ENCODE measurements around the gene FMO1. TPM values are rescaled to one million over a fixed set of nuclear protein-coding genes. Genes with fewer than 3 reads are reported as not detected.

Gene FMO1
- total and polyA plus RNA-seq, 10 of the 15 experiments (the other 5 are each of a cell fraction or from before 2014, with no cell fraction given), result not detected

- Histone ChIP-seq H3K4me1 (ENCODE audit: control insufficient read depth, insufficient read depth, low read length) (0 out of 2 replicates have a peak, but pooled peaks cover 6% of the 10 kb centered on the region), H4K20me1 (ENCODE audit: control insufficient read depth, insufficient read depth) (no peaks in the 10 kb centered on the region), H3K36me3 (ENCODE audit: control insufficient read depth in 2 of 2, insufficient read depth in 2 of 2, low read length in 1 of 2) (no peaks in the 10 kb centered on the region), H3K9me3 (replicated peaks; ENCODE audit: control insufficient read depth, insufficient read depth, low read length) (no peaks in the 10 kb centered on the region), H3K79me2 (ENCODE audit: control insufficient read depth, insufficient read depth, low read length) (no peaks in the 10 kb centered on the region), H2AFZ (ENCODE audit: control insufficient read depth, low read depth, low read length) (no peak overlapping the region), H3K4me3 (no peak overlapping the region), H3K27ac (ENCODE audit: control insufficient read depth, insufficient read depth) (no peak overlapping the region), H3K4me2 (ENCODE audit: control insufficient read depth, insufficient read depth) (no peak overlapping the region), H3K9ac (ENCODE audit: control insufficient read depth, insufficient read depth, low read length) (no peak overlapping the region), H3K27me3 (replicated peaks in 1 of 2; ENCODE audit: control insufficient read depth in 2 of 2, insufficient read depth in 2 of 2, low read length in 1 of 2) (no peaks in the 10 kb centered on the region)
- no peak for DNase-seq (ENCODE audit: low read depth, low spot score)
- ChIA-PET SMC1A (ENCODE audit: uncharacterized antibody, unreplicated experiment) (interaction anchor here (4.0 kb wide), 1 partner anchor 64 kb away, joined by 60 read pairs; the partner anchor contains the start of gene FMO1), RAD21 (ENCODE audit: unreplicated experiment) (no interaction called here), POLR2A (no interaction called here), CTCF (no interaction called here)
- no peak for TF ChIP-seq SREBF2 (IDR thresholded peaks at IDR 0.05; ENCODE audit: low read length)
- no peak for TF ChIP-seq CTCF (IDR thresholded peaks at IDR 0.05 in 2 of 3, conservative IDR thresholded peaks at IDR 0.05 in 1 of 3; ENCODE audit: control insufficient read depth in 2 of 3, extremely low read depth in 1 of 3, insufficient read depth in 1 of 3, low read depth in 3 of 3, low read length in 3 of 3)
- no peak for TF ChIP-seq CBX5 (IDR thresholded peaks at IDR 0.05; ENCODE audit: low read depth)
- TF ChIP-seq POLR2AphosphoS5 (IDR thresholded peaks at IDR 0.05; ENCODE audit: low read length), result no peak
- TF ChIP-seq RBBP5 (conservative IDR thresholded peaks at IDR 0.05), result no peak
- no peak for TF ChIP-seq TARDBP (IDR thresholded peaks at IDR 0.05; ENCODE audit: borderline replicate concordance)
- TF ChIP-seq EP300 (IDR thresholded peaks at IDR 0.05; ENCODE audit: borderline replicate concordance in 1 of 2, control insufficient read depth in 1 of 2, low read depth in 2 of 2, low read length in 2 of 2), result no peak
- no peak for TF ChIP-seq PML (IDR thresholded peaks at IDR 0.05; ENCODE audit: low read length)
- TF ChIP-seq HDAC2 (IDR thresholded peaks at IDR 0.05), result no peak
- TF ChIP-seq IRF4 (IDR thresholded peaks at IDR 0.05; ENCODE audit: low read depth, low read length), result no peak
- no peak for TF ChIP-seq CHD2 (IDR thresholded peaks at IDR 0.05; ENCODE audit: borderline replicate concordance, low read depth, low read length)
- TF ChIP-seq SPI1 (IDR thresholded peaks at IDR 0.05; ENCODE audit: borderline replicate concordance, insufficient read depth, low read depth, low read length), result no peak
- no TSS peak for BruUV-seq (replicated peaks)
- 33% methylated on average over 3 of the region's 3 CpGs for WGBS (ENCODE audit: insufficient coverage, insufficient replicate concordance, low lambda C conversion rate, missing lambda C conversion rate)
- no peak for ATAC-seq
- no peak for FAIRE-seq
- intact Hi-C loops (cut with micrococcal nuclease; ENCODE audit: unreplicated experiment) (loop anchor here (10.0 kb wide), 1 partner anchor 226 kb away; no protein-coding TSS in a partner anchor), in situ Hi-C loops (cut with MboI) (no loop called here)
These were observed 62.4 kb downstream of the FMO1 start for GRCh38 chr1:171310661-171311087.
